Caco-2 (cell line): ENCODE measurements around the gene POTEI. TPM values are rescaled to one million over a fixed set of nuclear protein-coding genes. Genes with fewer than 3 reads are reported as not detected.
A peak's percentile ranks its signal among the peaks of the same experiment; 100 is the strongest.
"Not testable (repeated sequence)": the region's sequence is repeated elsewhere in the genome, so short reads cannot be mapped to it uniquely, and the experiment has no call there.

Source experiments
- Bru-seq: library from RNA; stranded (reverse); fragments of 400-500 nt; gene quantifications from one replicate; lab custom pipeline; 2021; lab: Mats Ljungman, UMichigan
- BruChase-seq, 2 experiments: library from RNA; stranded (reverse); fragments of 400-500 nt; gene quantifications; one replicate each; lab custom pipeline; 2021; lab: Mats Ljungman, UMichigan
- BruUV-seq: library from RNA; stranded (reverse); fragments of 400-500 nt; replicated peaks from 2 replicates; lab custom pipeline; 2021; lab: Mats Ljungman, UMichigan
- CTCF ChIA-PET: fragments of 300-600 bp; sonication (Branson Sonifier 250); formaldehyde crosslinking; loops from one replicate; lab custom pipeline; 2022; ENCODE audit warnings: antibody characterized with exemption; lab: Charles Lee
- POLR2A ChIA-PET: fragments of 300-600 bp; sonication (Branson Sonifier 250); formaldehyde crosslinking; loops from one replicate; lab custom pipeline; 2022; ENCODE audit warnings: antibody characterized with exemption; lab: Charles Lee
- DNase-seq, 2 experiments: peaks; one replicate each; pipeline versions ENCODE4 v3.0.0 to v3.0.0-alpha.2; 2020 to 2022
- H3K27me3 ChIP-seq: replicated peaks from 2 replicates; pipeline ENCODE4 v1.6.0; 2011; ENCODE audit warnings: low read length; ENCODE audit not compliant: control insufficient read depth, insufficient read depth
- H3K36me3 ChIP-seq: 2 replicates; pipeline ENCODE4 v1.5.1; 2011; ENCODE audit warnings: low read length; ENCODE audit not compliant: control insufficient read depth, insufficient read depth
- H3K4me1 ChIP-seq: fragments of 250-450 bp; sonication (Bioruptor Pico); 2 replicates; pipeline ENCODE4 v1.5.1; 2020; ENCODE audit warnings: mild to moderate bottlenecking
- H3K4me3 ChIP-seq: 2 replicates; pipeline ENCODE4 v1.5.1; 2011; ENCODE audit warnings: low read depth, mild to moderate bottlenecking, control low read depth, low read length
- H3K9me3 ChIP-seq: fragments of 250-450 bp; sonication (Bioruptor Pico); 2 replicates; pipeline ENCODE4 v1.5.1; 2020; ENCODE audit warnings: mild to moderate bottlenecking, moderate library complexity
- H3K27ac Mint-ChIP-seq: one replicate; pipeline ENCODE4 v1.8.0; 2022; ENCODE audit warnings: mixed read lengths; ENCODE audit not compliant: unreplicated experiment
- H3K27me3 Mint-ChIP-seq: one replicate; pipeline ENCODE4 v1.8.0; 2022; ENCODE audit warnings: mixed read lengths; ENCODE audit not compliant: insufficient read depth, unreplicated experiment
- H3K36me3 Mint-ChIP-seq: one replicate; pipeline ENCODE4 v1.8.0; 2022; ENCODE audit warnings: mild to moderate bottlenecking, mixed read lengths; ENCODE audit not compliant: insufficient read depth, unreplicated experiment
- H3K4me1 Mint-ChIP-seq: one replicate; pipeline ENCODE4 v1.8.0; 2022; ENCODE audit warnings: low read depth, mixed read lengths; ENCODE audit not compliant: unreplicated experiment
- H3K4me3 Mint-ChIP-seq: one replicate; pipeline ENCODE4 v1.8.0; 2022; ENCODE audit warnings: mild to moderate bottlenecking, moderate library complexity, mixed read lengths; ENCODE audit not compliant: unreplicated experiment
- H3K9me3 Mint-ChIP-seq: one replicate; pipeline ENCODE4 v1.8.0; 2022; ENCODE audit warnings: mixed read lengths; ENCODE audit not compliant: unreplicated experiment
- intact Hi-C: fragments of 100-400 bp; cut with micrococcal nuclease; formaldehyde crosslinking; loops from one replicate; pipeline ENCODE4 v1.10.0; 2022; ENCODE audit not compliant: unreplicated experiment
- long read RNA-seq: library from polyadenylated mRNA; stranded (forward); transcript quantifications from one replicate; pipeline ENCODE4 v2.0.0, GENCODE V29; 2022
- total RNA-seq: library from RNA; stranded (reverse); gene quantifications from 2 replicates; pipeline ENCODE4 v1.2.3, GENCODE V29; 2022

The POTEI gene
- 7.0 and 7.3 TPM in 2 replicates for total RNA-seq
- Bru-seq, nascent RNA: percentile 38 among the genes with signal in this experiment
- BruChase-seq, experiment 1, labeled RNA remaining after a 2-hour chase: percentile 28 among the genes with signal in this experiment
- BruChase-seq, experiment 2, labeled RNA remaining after a 6-hour chase: percentile 23 among the genes with signal in this experiment
- long read RNA-seq: 0 reads

GRCh38 chr2:130509228-130509627, at the start of gene POTEI:
TSS of gene POTEI (minus strand) at chr2:130509328. CDS start at chr2:130509235, 93 bp downstream.
- H3K27me3 ChIP-seq, H3K36me3 Mint-ChIP-seq, H3K27ac Mint-ChIP-seq, intact Hi-C loops, H3K9me3 Mint-ChIP-seq, POLR2A ChIA-PET, CTCF ChIA-PET, H3K4me1 Mint-ChIP-seq, H3K4me1 ChIP-seq, H3K27me3 Mint-ChIP-seq, H3K9me3 ChIP-seq, DNase-seq, H3K4me3 ChIP-seq, BruUV-seq, H3K36me3 ChIP-seq, H3K4me3 Mint-ChIP-seq: not testable (repeated sequence)

GRCh38 chr2:130556441-130556840, 47.3 kb upstream of the POTEI start:
- H3K27me3 ChIP-seq, H3K27me3 Mint-ChIP-seq, BruUV-seq, H3K36me3 ChIP-seq, H3K36me3 Mint-ChIP-seq, H3K9me3 Mint-ChIP-seq, H3K27ac Mint-ChIP-seq, DNase-seq, CTCF ChIA-PET, H3K4me1 Mint-ChIP-seq, H3K4me3 ChIP-seq, H3K4me3 Mint-ChIP-seq, POLR2A ChIA-PET, H3K4me1 ChIP-seq, intact Hi-C loops, H3K9me3 ChIP-seq: not testable (repeated sequence)

- H3K27ac Mint-ChIP-seq, DNase-seq, POLR2A ChIA-PET, H3K4me1 Mint-ChIP-seq, H3K4me3 ChIP-seq, H3K36me3 Mint-ChIP-seq, H3K4me1 ChIP-seq, H3K4me3 Mint-ChIP-seq, H3K27me3 ChIP-seq, H3K9me3 ChIP-seq, H3K9me3 Mint-ChIP-seq, H3K27me3 Mint-ChIP-seq, intact Hi-C loops, BruUV-seq, H3K36me3 ChIP-seq, CTCF ChIA-PET: not testable (repeated sequence)
Observed at GRCh38 chr2:130554178-130554577, 45.0 kb upstream of the POTEI start.

- H3K36me3 Mint-ChIP-seq, DNase-seq, intact Hi-C loops, CTCF ChIA-PET, H3K27ac Mint-ChIP-seq, H3K27me3 ChIP-seq, H3K4me3 Mint-ChIP-seq, H3K9me3 Mint-ChIP-seq, H3K36me3 ChIP-seq, POLR2A ChIA-PET, BruUV-seq, H3K4me1 ChIP-seq, H3K4me3 ChIP-seq, H3K9me3 ChIP-seq, H3K4me1 Mint-ChIP-seq, H3K27me3 Mint-ChIP-seq: not testable (repeated sequence)
Observed at GRCh38 chr2:130549475-130549874, 40.3 kb upstream of the POTEI start.

GRCh38 chr2:130548418-130548817, 39.3 kb upstream of the POTEI start:
- H3K27ac Mint-ChIP-seq, H3K4me3 ChIP-seq, H3K9me3 ChIP-seq, H3K27me3 Mint-ChIP-seq, H3K4me1 ChIP-seq, H3K36me3 ChIP-seq, intact Hi-C loops, CTCF ChIA-PET, H3K36me3 Mint-ChIP-seq, H3K4me3 Mint-ChIP-seq, H3K9me3 Mint-ChIP-seq, H3K4me1 Mint-ChIP-seq, BruUV-seq, H3K27me3 ChIP-seq, POLR2A ChIA-PET, DNase-seq: not testable (repeated sequence)

- H3K4me1 ChIP-seq, DNase-seq, H3K4me3 Mint-ChIP-seq, H3K27me3 Mint-ChIP-seq, H3K36me3 Mint-ChIP-seq, POLR2A ChIA-PET, H3K27ac Mint-ChIP-seq, H3K9me3 Mint-ChIP-seq, intact Hi-C loops, H3K9me3 ChIP-seq, CTCF ChIA-PET, H3K27me3 ChIP-seq, H3K36me3 ChIP-seq, H3K4me3 ChIP-seq, BruUV-seq, H3K4me1 Mint-ChIP-seq: not testable (repeated sequence)
Observed at GRCh38 chr2:130544978-130545377, 35.9 kb upstream of the POTEI start.

GRCh38 chr2:130543785-130544528, 34.8 kb upstream of the POTEI start:
- H3K9me3 ChIP-seq, H3K4me1 Mint-ChIP-seq, H3K36me3 ChIP-seq, H3K4me3 ChIP-seq, H3K36me3 Mint-ChIP-seq, POLR2A ChIA-PET, H3K9me3 Mint-ChIP-seq, DNase-seq, H3K27ac Mint-ChIP-seq, intact Hi-C loops, H3K27me3 Mint-ChIP-seq, BruUV-seq, H3K4me1 ChIP-seq, H3K27me3 ChIP-seq, H3K4me3 Mint-ChIP-seq, CTCF ChIA-PET: not testable (repeated sequence)
